ENCODE results near the gene RFPL2.
"Not testable (repeated sequence)": the region's sequence is repeated elsewhere in the genome, so short reads cannot be mapped to it uniquely, and the experiment has no call there.

GRCh38 chr22:32195900-32196299, 9.0 kb downstream of the RFPL2 start:
- TF ChIP-seq POLR2A (IDR thresholded peaks at IDR 0.05), result not testable (repeated sequence)
- TF ChIP-seq, protein P1, sequence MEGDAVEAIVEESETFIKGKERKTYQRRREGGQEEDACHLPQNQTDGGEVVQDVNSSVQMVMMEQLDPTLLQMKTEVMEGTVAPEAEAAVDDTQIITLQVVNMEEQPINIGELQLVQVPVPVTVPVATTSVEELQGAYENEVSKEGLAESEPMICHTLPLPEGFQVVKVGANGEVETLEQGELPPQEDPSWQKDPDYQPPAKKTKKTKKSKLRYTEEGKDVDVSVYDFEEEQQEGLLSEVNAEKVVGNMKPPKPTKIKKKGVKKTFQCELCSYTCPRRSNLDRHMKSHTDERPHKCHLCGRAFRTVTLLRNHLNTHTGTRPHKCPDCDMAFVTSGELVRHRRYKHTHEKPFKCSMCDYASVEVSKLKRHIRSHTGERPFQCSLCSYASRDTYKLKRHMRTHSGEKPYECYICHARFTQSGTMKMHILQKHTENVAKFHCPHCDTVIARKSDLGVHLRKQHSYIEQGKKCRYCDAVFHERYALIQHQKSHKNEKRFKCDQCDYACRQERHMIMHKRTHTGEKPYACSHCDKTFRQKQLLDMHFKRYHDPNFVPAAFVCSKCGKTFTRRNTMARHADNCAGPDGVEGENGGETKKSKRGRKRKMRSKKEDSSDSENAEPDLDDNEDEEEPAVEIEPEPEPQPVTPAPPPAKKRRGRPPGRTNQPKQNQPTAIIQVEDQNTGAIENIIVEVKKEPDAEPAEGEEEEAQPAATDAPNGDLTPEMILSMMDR (IDR thresholded peaks at IDR 0.05), result not testable (repeated sequence)

Data from adrenal gland (tissue), 5 donors.